NCI-H1105 (cell line): ENCODE results near the gene ETNK1.
A peak's percentile ranks its signal among the peaks of the same experiment; 100 is the strongest.
"Not testable (repeated sequence)": the region's sequence is repeated elsewhere in the genome, so short reads cannot be mapped to it uniquely, and the experiment has no call there.

Source experiments
- DNase-seq: peaks from one replicate; lab custom pipeline; 2025; lab: John Stamatoyannopoulos, UW

ETNK1 gene, protein sequence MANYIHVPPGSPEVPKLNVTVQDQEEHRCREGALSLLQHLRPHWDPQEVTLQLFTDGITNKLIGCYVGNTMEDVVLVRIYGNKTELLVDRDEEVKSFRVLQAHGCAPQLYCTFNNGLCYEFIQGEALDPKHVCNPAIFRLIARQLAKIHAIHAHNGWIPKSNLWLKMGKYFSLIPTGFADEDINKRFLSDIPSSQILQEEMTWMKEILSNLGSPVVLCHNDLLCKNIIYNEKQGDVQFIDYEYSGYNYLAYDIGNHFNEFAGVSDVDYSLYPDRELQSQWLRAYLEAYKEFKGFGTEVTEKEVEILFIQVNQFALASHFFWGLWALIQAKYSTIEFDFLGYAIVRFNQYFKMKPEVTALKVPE

DNA sequence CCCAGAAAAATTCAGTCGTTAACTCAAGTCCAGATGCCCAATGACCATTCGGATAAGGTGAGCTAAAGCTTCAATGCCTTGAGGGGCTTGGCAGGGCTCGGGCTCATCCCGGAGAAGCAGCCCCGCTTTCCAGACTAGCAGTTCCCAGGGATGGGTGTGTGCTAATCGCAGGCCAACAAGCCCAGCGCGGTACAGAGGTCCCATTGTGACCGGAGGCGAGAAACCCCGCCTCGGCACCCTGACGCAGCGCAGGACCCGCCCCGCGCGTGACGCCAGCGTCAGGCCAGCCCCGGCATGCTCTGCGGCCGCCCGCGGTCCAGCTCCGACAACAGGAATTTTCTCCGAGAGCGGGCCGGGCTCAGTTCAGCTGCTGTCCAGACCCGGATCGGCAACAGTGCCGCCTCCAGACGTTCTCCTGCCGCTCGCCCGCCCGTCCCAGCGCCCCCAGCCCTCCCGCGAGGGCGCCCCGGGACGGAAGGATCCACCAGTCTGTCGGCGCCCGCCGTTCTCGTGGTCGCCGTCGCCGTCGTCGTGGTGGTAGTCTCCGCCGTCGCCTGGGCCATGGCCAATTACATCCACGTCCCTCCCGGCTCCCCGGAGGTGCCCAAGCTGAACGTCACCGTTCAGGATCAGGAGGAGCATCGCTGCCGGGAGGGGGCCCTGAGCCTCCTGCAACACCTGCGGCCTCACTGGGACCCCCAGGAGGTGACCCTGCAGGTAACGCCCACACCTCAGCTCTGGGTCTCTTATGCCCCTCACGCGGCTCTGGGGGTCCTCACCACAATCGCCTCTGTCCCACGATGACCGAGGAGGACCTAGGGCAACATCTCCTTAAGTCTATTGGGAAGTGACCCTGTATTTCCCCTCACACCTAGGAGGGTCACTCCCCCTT is at the start of gene ETNK1:
ETNK1 (plus strand) TSS at position 302 of the 892 bp plus-strand sequence; CDS start at position 562, 260 bp downstream.
- DNase-seq, result peak; percentile 84

DNA sequence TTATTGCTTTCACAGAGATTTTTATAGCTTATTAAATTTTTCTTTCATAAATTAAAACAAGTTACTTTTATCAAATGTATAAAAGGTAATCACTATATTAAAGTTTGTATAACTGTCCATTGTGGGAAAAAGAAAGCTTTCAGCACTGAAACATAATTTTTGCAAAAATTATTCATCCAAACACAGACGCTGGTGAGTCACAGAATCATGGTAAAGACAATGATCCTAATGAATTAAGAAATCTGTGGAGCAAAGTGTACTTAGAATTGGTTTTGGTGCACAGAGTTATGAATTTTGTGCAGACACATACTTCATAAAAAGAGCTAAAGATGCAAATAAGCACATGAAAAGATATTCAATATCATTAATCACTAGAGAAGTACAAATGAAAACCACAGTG is 48.9 kb upstream of the ETNK1 start:
- DNase-seq, result no peak

DNA sequence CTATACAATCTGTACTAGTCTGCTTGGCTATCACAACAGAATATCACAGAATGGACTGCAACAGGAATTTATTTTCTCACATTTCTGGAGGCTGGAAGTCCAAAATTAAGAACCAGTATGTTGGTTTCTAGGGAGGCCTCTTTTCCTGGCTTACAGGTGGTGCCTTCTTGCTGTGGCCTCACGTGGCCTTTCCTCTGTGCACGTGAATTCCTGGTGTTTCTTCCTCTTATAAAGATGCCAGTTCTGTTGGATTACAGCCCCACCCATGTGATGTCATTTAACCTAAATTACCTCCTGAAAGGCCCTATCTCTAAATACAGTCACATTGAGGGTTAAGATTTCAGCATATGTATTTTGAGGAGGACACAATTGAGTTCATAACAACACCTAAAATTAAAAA is 48.5 kb upstream of the ETNK1 start:
- no peak for DNase-seq

DNA sequence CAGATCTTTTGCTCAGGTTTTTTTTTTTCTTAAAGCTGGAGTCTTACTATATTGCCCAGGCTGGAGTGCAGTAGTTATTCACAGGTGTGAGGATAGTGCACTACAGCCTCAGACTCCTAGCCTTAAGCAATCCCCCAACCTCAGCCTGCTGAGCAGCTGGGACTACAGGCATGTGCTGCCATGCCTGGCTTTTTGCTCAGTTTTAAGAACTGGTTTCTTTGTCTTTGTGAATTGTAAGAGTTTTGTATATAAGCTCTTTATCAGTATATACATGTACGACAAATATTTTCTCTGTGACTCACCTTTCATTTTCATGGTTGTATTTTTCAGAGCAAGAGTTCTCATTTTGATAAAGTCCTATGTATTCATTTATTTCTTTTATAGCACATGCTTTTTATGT is 47.3 kb upstream of the ETNK1 start:
- DNase-seq, result no peak

DNA sequence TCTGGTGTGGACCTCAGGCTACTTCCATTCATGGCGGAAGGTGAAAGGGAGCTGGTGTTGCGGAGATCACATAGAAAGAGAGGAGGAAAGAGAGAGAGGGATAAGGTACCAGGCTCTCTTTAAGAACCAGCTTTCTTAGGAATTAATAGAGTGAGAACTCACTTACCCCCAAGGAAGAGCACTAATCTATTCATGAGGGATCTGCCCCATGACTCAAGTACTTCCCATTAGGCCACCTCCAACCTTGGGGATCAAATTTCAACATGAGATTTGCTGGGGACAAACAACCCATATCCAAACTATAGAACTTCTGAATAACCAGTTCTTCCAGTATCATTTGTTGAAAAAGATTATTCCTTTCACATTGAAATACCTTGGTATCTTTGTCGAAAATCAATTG is 46.6 kb upstream of the ETNK1 start:
- DNase-seq, result no peak

DNA sequence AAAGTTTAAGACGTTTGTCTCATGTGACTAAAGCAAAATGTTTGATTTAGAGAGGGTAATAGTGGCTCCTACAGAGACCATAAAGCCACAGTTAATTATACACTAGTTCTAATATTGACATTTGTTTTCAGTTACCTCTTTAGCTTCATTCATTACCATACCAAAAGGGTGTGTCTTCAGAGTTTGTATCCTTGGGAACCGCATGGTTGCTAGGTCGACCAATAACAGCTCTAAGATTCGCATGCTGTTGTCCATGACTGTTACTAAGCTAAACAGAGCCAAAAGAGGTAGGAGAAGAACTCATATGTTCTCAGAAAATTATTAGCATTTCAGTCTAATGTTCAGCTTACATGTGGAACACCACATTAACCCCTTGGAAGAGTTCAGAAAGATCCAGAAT is 36.2 kb upstream of the ETNK1 start:
- no peak for DNase-seq

DNA sequence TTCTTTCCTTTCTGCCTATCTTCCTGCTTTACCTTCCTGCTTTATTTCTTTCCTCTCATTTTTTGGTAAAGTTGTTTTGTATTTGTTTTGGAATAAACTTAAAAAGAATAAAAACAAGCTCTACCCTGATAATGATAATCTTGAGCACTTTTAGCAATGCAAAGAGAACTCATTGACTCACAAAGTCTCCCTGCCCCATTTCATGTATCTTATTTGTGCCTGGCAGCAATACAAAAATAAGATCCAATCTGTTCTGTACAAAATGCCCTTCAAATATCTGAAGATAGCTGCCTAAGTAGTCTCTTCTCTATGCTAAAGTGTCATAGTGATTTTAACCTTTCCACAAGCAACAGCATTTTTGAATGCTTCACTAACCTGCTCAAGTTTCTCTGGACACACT is 31.1 kb upstream of the ETNK1 start:
- no peak for DNase-seq

DNA sequence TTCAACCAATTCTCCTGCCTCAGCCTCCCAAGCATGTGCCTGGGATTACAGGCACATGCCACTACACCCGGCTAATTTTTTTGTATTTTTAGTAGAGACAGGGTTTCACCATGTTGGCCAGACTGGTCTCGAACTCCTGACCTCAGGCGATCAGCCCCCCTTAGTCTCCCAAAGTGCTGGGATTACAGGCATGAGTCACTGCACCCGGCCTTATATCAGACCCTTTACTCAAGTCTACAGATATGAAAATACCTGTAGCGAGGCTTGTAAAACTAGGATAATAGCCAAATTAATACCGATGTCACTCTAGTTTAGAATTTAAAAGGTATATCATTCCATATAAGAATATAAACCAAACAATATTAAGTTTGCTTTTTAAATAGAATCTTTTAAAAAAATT is 27.4 kb upstream of the ETNK1 start:
- DNase-seq, result not testable (repeated sequence)

DNA sequence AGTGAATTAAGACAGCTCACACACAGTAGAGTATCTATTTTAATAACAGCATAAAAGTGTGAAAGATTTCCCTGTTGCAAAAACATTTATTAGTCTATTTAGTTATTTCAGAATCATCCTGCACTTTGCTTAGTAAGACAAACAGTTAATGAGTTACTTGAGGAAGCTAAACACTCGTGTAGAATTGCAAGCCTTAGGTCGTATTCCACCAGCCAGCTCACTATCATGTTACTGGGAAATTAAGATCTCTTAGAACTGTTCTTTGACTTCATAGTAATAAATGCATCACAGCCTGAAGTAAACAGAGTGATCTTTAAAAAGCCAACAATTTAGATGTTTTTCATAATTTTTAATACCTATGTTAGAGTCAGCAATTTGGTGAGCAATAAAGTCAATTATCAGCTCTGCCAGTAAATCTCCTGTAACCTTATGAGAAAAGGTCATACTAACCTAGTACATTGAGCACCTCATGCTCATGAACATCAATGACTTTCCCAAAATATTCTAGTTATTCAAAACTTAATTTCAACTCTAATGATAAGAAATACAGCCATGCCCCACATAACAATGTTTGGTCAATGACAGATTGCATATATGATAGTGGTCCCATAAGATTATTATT is 26.7 kb upstream of the ETNK1 start:
- DNase-seq, result no peak

DNA sequence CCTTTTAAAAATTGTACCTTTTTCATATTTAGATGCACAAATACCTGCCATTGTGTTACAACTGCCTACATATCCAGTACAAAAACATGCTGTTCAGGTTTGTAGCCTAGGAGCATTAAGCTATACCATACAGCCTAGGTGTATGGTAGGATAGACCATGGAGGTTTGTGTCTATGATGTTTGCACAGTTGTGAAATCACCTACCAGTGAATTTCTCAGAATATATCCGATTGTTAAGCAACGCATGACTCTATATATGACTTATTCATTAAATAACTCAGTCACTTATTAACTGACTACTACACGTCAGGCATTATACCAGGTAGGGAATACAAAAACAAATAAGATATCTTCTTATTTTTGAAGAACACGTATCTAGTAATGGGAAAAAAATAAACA is 26.2 kb upstream of the ETNK1 start:
- no peak for DNase-seq

DNA sequence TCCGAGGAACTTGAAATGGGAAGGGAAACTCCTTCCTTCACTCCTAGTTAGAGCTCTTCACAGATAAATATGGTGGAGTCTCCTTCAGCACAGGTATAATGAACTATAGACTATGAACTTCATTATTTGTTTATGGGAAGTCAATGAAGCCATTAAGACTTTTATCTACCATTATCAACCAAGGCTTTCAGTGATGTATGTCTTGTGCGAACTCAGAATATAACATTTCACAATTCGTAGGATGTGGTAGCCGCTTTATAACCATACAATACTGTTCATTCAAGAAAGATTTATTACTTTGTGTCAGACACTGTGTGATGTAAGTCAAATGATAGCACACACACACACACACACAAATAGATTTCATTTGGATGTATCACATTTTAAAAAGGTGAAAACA is 24.8 kb upstream of the ETNK1 start:
- DNase-seq, result no peak

DNA sequence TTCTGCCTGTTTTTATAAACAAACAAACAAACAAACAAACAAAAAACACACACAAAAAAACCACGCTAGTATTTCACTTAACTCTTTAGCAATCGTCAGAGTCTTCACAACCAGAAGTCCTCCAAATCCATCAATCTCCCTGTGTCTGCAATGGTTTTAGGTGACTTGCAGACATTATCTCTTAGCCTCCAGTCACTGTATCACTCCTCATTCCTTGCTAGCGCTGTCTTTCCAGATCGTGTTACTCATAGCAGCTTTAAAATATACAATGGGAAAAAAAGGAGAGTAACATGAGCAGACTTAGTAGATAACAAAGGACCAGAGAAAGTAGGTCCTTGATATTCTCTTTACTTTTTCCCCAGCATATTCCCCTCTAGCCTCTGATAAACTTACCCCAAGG is 15.5 kb upstream of the ETNK1 start:
- no peak for DNase-seq

DNA sequence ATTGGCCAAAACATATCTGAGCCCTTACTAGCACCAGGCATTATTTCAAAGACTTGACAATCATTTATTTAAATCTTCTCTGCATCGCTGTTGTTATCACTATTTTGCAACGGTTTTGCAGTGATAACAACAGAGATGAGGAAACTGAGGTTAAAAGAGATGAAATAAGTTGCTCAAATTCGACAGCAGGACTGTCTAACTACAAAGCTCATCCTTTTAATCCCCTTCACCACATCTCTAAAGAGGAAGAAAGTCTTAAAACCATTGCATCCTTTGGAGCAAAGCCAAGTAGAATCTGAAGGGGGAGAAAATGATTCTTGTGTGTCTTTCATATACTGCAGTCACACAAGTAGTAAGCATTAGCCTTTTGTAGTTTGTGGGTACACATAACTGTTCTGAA is 14.8 kb upstream of the ETNK1 start:
- no peak for DNase-seq

DNA sequence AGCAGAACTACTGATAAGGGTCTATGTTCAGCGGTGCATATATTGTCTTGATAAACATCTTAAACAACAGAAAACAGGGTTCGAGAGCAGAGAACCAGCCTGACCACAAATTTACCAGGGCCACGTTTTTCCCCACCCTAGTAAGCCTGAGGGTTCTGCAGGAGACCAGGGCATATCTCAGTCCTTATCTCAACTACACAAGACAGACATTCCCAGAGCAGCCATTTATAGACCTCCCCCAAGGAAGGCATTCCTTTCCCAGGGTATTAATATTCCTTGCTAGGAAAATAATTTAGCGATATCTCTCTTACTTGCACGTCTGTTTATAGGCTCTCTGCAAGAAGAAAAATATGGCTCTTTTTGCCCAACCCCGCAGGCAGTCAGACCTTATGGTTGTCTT is 12.1 kb upstream of the ETNK1 start:
- not testable (repeated sequence) for DNase-seq

DNA sequence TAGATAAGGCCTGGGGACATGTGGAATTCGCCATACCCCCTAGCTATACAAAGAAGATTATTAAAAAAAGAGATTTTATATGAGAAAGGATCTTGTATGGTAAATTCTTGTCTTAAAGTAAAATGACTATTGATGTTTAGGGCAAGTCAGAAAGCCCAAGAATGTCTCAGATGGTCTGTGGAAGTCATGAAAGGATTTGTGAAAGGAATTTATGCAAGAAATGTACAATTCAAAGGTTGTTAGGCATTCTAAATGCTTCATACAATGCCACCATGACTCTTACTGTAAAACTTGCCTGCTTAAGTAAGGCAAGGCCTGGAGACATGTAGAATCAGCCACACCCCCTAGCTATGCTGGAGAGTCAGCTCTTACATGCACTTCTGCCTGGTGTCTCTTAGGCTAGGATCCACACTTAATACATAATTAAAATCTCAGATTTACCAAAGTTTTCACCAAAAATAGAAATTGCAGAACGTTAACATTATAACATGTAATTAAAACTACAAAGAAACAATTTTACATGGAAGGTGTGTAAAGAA is 8.9 kb upstream of the ETNK1 start:
- no peak for DNase-seq

DNA sequence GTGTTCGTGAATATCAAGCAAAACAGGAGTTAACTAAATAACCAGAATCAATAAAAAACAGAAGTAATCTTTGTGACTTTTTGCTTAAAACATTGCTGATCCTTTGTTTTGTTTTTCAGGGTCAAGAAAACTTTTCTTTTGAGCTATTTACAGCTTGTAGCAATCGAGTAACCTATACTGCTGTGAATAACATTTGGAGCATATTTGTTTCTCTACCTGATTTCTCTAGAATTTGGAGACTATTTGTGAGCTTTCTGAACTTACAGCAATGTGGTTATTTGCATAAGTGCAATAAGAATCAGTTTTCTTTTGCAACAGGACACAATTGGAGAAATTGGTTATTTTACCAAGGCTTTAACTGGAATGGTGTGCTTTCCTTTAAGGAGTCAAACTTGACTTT is 7.3 kb upstream of the ETNK1 start:
- DNase-seq, result no peak

DNA sequence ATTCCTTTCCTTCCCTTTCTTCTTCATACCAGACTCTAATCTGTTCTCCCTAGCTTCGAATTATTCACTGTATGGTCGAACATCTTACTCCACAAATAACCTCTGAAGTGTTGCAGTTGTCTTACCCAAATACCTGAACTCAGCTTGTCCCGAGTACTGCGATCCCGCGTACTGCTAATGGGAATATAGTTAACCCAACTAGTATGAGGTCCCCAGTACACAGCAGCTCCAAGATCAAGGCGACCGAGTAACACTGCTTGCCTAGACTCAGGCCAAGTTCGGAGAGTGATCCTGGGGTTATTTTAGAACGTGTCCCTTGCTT is 462 bp upstream of the ETNK1 start:
- no peak for DNase-seq

DNA sequence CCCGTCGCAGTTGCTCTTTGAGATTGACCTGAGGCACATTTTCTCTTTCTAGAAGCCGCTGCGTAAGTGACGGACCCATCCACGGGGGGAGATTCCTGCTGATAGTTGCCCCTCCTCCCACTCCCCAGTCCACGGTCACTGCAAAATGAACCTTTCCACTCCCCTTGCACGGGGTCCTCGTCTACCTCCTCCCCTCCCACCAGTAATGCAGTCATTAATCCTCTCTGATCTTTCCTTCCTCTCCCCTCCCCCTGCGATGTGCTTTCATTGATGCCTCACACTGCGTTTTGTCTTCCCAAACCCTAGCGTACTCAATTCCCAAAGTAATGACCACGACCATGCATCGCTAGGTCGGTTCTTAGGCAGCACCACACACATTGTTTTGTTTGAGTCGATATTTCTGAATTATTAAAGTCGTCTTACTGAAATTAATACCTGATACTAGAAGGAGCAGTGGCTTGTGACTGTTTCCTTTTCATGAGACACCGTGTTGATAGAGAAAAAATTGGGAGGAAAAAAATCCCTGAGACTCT is 857 bp downstream of the ETNK1 start:
- peak; percentile 38 for DNase-seq

DNA sequence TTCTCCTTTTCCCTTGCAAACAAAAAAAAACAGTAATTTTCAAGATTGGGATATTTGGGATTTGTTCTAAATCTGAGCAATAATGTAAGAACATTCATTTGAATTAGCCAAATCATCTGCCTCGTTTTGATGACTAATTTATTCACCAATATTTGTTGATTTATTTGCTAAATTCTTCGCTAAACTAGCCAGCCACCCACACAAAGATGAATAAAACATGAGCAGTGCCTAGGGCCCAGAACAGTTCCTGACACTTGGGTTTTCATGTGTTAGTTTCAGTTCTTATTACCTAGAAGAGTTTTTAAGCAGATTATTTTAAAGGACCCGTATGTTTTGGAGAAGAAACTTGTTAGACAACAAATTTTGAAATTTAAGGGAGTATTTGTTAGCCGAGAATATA is 1.4 kb downstream of the ETNK1 start:
- DNase-seq, result no peak

DNA sequence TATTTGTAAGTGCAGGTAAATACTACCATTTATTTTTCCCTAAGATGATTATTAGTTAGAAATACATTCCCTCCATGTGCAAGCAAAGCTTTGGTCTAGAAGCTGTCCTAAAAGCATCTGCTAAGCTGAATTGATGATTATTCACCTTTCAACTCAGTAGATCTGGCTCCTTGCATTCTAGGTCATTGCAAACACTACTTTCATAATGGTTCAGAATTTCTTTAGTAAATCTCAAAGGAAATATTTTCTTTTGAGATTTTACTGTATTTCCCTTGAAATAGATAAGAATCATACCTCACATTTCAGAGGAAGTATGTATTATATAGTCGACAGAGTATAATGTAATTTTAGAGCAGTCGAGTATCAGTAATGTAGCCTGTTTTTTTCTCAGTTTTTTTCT is 2.4 kb downstream of the ETNK1 start:
- no peak for DNase-seq

DNA sequence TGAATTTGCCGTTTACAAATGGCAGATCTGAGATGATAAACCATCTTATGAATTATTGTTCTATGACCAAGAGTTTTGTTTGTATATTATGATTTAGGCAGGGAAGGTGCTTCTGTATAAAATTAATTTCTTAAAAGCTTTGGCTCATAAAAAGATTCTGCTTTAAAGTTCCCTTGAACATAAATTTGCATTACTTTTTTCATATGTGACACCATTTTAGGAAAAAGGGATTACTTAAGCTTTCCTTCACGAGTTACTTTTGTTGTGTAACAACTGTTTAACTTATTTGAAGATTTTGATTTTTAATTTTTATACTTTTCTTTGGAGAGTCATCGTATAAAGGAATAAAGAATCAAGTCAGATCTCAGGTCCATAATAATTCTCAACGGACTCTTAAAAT is 3.3 kb downstream of the ETNK1 start:
- no peak for DNase-seq

DNA sequence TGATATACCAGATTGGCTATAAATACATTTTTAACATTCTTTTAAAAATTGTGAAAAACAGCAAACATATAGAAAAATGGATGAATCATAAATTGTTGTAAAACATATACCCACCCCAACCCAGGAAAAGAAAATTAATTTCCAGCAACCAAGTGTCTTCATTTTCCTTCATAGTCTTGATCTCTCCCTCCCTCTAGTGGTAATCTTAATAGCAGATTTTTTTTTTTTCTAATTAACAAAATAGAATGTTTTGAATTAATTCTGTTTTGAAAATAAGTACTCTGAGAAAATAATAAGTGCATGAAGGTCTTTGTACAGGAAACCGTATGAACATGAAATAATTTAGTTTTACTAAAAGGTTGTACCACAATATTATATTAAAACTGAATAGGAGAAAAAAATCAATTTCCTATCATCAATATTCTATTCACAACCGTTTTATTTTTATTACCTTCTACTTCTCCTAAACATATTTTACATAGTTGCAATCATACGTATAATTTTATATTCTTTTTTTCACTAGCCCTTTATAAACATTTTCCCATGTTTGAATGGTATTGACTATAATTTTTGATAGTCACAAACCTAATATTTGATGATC is 7.0 kb downstream of the ETNK1 start:
- no peak for DNase-seq
